Measurements from ENCODE around the gene AP2A2. TPM values are rescaled to one million over a fixed set of nuclear protein-coding genes. Genes with fewer than 3 reads are reported as not detected.

Gene AP2A2
- total RNA-seq, 1 donor from 2014 or later: 100 TPM

DNA sequence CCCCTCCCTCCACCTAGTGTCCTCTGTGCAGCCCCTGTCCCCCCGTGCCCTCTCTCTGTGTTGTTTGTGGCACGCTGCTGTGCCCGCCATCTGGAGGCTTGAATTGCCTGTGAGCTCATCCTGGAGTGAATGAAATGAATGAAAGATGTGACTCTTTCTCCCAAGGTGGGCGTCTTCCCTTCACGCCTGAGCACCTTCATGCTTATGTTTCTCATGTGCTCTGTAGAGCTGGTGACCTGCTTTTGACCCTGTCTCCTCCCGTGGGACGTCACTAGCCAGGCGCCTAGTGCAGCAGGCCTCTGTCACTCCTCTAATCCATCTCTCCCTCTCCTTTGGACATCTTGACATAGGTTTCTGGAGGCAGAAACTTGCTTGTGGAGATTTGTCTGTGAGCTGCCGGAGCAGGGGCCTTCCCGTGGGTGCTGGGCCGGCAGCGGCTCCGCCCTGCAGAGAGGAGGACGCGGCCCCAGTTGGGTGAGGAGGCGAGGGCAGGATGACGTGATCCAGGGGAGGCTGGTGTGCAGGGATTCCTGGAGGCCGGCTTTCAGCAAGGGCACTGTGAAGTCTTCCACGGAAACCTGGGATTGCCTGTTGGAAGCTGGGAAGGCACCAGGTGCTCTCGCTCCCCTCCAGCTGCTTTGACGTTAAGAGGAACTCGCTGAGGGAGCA lies 70.2 kb downstream of the AP2A2 start:
- DNase-seq (ENCODE audit: low spot score): no peak

GRCh38 chr11:996681-997080 lies 71.0 kb downstream of the AP2A2 start:
- DNase-seq (ENCODE audit: low spot score): no peak

- DNase-seq (ENCODE audit: low spot score): no peak
These were observed 72.2 kb downstream of the AP2A2 start for GRCh38 chr11:997907-998306.

DNA sequence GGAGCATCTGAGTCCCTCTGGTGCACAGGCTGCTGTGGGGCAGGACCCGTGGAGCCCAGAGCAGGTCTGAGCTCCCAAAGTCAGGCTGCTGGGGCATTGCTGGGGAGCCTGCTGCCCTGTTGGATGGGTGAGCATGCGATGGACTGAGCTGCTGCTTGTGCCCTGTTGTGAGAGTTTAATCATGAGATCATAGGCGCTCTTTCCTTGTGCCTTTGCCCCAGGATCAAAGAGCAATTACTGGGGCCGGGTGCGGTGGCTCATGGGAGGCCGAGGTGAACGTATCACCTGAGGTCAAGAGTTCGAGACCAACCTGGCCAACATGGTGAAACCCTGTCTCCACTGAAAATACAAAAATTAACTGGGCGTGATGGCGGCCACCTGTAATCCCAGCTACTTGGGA lies 73.3 kb downstream of the AP2A2 start:
- DNase-seq (ENCODE audit: low spot score): no peak

DNA sequence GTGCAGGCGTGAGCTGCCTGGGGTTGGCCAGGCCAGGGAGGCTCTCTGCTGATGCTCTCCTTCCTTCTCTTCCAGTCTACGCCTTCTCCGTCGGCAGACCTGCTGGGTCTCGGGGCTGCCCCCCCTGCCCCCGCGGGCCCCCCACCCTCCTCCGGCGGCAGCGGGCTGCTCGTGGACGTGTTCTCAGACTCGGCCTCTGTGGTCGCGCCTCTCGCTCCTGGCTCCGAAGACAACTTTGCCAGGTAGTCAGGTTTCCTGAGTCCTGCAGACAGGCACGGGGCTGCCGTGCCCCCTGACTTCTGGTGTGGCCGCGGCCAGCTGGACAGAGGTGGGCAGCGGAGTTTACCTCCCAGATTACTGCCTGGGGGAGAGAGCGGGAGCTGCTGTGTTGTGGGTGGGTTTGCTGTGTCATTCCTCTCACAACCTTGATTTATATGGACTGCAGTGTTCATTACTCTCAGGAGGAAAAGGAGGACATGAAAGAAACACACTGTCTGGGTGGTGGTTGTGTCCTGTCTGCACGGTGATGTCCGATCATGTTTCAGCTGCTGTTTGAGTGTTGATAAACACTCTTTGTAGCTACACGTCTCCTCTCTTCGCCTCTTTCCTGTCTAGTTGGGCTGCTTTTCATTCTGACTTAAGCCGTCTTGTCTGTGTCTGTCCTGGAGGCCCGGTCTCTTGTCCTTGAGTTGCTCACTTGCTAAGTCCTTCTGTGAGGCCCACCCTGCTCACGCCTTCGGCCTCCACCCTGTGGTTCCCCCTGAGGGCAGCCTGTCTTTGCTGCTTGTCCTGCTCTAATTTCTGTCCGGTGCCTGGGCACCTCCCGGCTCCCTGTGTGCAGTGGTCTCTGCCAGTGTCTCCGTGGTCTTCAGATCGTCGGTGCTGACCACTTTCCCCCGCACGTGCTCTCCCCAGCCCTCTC lies 74.9 kb downstream of the AP2A2 start:
- DNase-seq (ENCODE audit: low spot score): no peak

DNA sequence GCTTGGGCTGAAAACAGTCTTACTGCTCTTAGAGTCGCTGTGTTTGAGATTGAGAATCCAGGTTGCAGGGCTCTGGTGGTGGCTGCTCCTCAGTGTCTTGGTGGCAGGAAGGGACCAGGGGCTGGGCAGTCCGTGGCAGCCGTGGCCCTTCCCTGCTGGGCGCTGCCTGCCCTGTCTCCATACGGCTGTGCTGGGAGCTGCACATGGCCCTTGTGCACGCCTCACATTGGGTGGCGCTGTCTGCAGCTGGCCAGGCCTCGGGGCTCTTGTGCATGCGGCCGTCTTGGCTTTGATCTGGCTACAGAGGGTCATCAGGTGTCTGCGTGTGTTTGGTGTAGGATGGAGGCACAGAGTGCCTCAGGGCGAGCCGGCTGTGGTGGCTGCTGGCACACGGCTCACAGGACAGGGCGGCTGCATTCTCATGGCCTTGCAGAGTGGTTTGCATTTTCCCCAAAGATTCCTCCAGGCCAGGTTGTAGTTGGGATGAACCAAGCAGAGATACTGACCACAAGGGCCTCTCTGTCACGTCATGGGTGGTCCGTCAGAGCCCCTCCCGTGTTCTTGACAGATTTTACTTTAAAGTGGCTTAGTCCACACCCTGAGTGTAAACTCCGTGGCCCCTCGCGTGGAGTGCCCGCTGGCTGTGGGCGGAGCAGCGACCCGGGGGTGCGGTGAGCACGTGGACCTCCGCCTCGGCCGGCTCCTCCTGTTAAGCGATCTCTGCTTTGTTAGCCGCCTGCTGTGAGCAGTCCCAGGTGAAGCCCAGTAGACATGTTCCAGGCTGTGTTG lies 76.1 kb downstream of the AP2A2 start:
- no peak for DNase-seq (ENCODE audit: low spot score)

- DNase-seq (ENCODE audit: low spot score): no peak
These were observed 76.8 kb downstream of the AP2A2 start for GRCh38 chr11:1002406-1002984.

- DNase-seq (ENCODE audit: low spot score): no peak
These were observed 77.5 kb downstream of the AP2A2 start for GRCh38 chr11:1003159-1003558.

- DNase-seq (ENCODE audit: low spot score): peak; percentile 65
These were observed 80.3 kb downstream of the AP2A2 start for GRCh38 chr11:1005928-1006327.

- DNase-seq (ENCODE audit: low spot score): no peak
These were observed 81.1 kb downstream of the AP2A2 start for GRCh38 chr11:1006762-1007161.

DNA sequence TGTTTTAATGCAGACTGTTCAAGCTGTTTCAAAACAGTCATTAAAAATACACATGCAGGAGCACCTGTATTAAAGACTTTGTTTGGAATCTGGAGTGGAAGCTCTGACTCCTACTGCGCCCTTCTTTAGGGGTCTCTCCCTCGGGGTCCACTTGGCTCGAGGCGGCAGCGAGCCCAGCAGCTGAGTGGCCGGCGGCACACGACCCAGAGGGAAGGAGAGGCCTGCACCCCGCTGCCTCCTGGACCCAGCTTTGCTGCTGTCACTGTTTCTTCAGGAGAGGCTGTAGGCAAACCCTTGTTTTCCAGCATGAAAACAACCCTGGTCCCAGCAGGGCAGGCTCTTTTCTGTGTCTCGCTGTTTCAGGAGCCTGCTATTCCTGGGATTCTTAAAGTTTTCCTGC lies 81.6 kb downstream of the AP2A2 start:
- no peak for DNase-seq (ENCODE audit: low spot score)

DNA sequence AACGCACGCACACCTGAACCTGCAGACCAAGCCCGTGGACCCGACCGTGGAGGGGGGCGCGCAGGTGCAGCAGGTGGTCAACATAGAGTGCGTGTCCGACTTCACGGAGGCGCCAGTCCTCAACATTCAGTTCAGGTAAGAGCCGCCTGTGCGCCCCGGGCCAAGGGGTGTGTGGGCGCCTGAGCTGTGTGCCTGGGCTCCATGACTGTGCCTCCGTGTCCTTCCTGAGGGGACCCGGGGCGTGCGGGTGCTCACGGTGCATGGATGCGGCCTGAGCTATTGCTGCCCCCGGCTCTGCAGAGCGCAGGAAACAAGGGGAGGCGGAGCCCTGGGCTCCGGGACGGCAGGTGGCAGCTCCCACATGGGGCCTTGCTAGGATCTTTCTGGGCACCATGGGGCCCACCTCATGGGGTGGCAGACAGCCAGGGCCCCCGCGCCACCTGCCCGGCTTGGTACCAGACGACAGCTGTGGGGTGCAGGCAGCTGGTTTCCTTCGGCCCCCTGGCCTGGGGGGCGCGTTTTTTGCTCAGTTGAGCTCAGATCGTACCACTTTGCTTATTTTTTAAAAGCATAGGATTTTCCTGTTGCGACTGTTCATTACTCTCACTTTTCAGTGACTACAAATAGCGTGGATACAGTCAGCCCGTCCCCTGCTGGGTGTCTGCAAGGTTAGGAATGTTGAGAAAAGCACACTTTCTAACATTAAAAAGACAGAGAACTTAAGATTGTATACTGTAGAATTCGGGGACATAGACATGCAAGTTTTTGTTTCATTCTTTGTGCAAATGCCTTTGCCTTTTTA lies 82.5 kb downstream of the AP2A2 start:
- DNase-seq (ENCODE audit: low spot score): no peak

- no peak for DNase-seq (ENCODE audit: low spot score)
These were observed 83.1 kb downstream of the AP2A2 start for GRCh38 chr11:1008803-1009145.

- no peak for DNase-seq (ENCODE audit: low spot score)
These were observed 83.7 kb downstream of the AP2A2 start for GRCh38 chr11:1009371-1009770.

DNA sequence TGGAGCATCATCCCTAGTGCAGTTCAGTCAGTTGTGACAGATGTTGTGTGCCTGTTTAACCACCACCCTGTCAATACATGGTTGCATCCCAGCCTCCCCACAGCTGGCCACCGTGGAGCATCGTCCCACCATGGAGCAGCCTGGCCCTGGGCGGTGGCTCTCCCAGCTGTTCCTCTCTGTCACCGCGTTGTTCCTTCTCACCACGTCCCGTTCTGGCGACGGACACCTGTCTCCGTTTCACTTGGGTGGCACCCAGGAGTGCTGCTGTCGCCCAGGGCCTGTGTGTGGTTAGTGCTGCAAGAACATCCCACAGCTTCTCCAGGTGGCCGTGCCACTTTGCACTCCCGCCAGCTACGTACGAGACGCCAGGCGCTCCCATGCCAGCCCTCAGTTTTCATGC lies 84.3 kb downstream of the AP2A2 start:
- DNase-seq (ENCODE audit: low spot score): no peak

- no peak for DNase-seq (ENCODE audit: low spot score)
These were observed 85.1 kb downstream of the AP2A2 start for GRCh38 chr11:1010551-1011319.

DNA sequence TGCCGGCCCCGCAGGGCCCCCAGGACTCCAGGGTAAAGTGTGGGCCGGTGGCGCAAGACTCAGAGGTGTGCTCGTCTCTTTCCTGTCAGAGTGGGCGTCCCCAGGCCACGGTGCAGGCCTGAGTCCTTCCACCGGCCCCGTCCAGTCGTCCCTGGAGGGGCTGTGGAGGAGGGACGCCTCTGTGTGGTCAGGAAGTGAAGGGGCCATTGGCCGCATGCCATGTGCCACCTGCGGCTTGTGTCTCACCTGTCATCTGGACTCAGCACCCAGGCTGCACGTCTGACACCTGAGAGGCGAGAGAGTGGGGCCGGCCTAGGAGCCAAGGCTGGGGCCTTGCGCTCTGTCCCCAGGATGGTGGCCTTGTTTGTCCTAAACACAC lies 85.6 kb downstream of the AP2A2 start:
- DNase-seq (ENCODE audit: low spot score): no peak

DNA sequence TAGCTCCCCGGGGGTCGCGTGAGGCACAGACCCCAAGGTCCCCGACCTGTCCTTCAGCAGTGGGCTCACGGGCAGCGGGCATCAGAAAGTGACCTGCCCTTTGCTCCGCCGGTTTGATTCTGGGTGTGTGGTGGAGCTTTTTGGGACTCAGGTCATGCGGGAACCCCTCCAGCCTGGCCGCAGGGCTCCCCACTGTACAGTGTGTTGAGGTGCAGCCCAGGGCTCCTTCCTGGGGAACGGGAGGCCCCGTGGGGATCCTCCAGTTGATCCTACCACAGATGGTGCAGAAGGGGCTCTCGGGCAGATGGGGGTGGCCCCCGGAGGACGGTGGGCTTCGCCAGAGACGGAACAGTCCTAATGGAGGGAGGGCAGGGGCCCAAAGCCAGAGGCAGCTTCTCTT lies 86.6 kb downstream of the AP2A2 start:
- DNase-seq (ENCODE audit: low spot score): no peak

- no peak for DNase-seq (ENCODE audit: low spot score)
These were observed 87.3 kb downstream of the AP2A2 start for GRCh38 chr11:1012740-1013630.

DNA sequence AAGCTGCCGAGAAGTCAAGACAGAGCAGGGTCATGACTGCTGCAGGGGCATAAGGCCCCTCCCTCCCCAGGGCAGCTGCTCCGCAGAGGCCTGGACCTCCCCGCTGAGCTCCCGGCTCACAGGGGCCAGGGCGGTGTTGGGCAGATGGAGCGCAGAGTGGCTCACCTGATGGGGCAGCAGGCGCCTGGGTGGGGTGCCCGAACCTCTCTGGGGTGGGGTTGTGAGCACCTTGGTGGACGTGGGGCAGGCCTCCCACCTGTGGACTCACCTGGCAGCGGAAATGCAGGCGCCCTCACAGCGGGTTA lies 87.9 kb downstream of the AP2A2 start:
- DNase-seq (ENCODE audit: low spot score): no peak
